Astrocyte (in vitro differentiated cells and primary cell): ENCODE results near the gene MAPK11. TPM values are rescaled to one million over a fixed set of nuclear protein-coding genes. Genes with fewer than 3 reads are reported as not detected.

ENCODE experiments used
- DNase-seq: peaks from one replicate; pipeline ENCODE4 v3.0.0-alpha.2; 2010; ENCODE audit warnings: low read depth
- FAIRE-seq: peaks from 2 replicates; lab custom pipeline; 2011; peaks lifted over from hg19 to GRCh38; lab: Jason Lieb, UNC
- H2AFZ ChIP-seq: 2 replicates; pipeline ENCODE4 v1.6.0; 2012; ENCODE audit warnings: low read depth, low read length, inconsistent platforms
- H3K27ac ChIP-seq: 2 replicates; pipeline ENCODE4 v1.5.1; 2011; ENCODE audit warnings: low read depth, low read length, inconsistent platforms
- H3K27me3 ChIP-seq: 2 replicates; pipeline ENCODE4 v1.6.0; 2011; ENCODE audit warnings: low read length, inconsistent platforms; ENCODE audit not compliant: insufficient read depth
- H3K36me3 ChIP-seq: 2 replicates; pipeline ENCODE4 v1.5.1; 2011; ENCODE audit warnings: low read length, inconsistent platforms; ENCODE audit not compliant: insufficient read depth
- H3K4me1 ChIP-seq: 2 replicates; pipeline ENCODE4 v1.5.1; 2011; ENCODE audit warnings: low read length, inconsistent platforms; ENCODE audit not compliant: insufficient read depth
- H3K4me2 ChIP-seq: 2 replicates; pipeline ENCODE4 v1.6.0; 2012; ENCODE audit warnings: low read length, inconsistent platforms
- H3K4me3 ChIP-seq: 2 replicates; pipeline ENCODE4 v1.5.1; 2011; ENCODE audit warnings: low read depth, mild to moderate bottlenecking, low read length, inconsistent platforms; ENCODE audit not compliant: insufficient read depth
- H3K79me2 ChIP-seq: 2 replicates; pipeline ENCODE4 v1.6.0; 2012; ENCODE audit warnings: mild to moderate bottlenecking, low read length, inconsistent platforms; ENCODE audit not compliant: insufficient read depth
- H3K9ac ChIP-seq: 2 replicates; pipeline ENCODE4 v1.6.0; 2012; ENCODE audit warnings: mild to moderate bottlenecking, low read length, inconsistent platforms
- H3K9me3 ChIP-seq: 2 replicates; pipeline ENCODE4 v1.5.1; 2012; ENCODE audit warnings: low read depth, mild to moderate bottlenecking, low read length, inconsistent platforms; ENCODE audit not compliant: insufficient read depth
- H4K20me1 ChIP-seq: 2 replicates; pipeline ENCODE4 v1.6.0; 2012; ENCODE audit warnings: low read length, inconsistent platforms; ENCODE audit not compliant: insufficient read depth
- H3K27ac Mint-ChIP-seq: one replicate; pipeline ENCODE4 v1.8.0; 2021; ENCODE audit warnings: mild to moderate bottlenecking, mixed read lengths; ENCODE audit not compliant: unreplicated experiment
- H3K27me3 Mint-ChIP-seq: one replicate; pipeline ENCODE4 v1.8.0; 2021; ENCODE audit warnings: low read depth, mixed read lengths; ENCODE audit not compliant: unreplicated experiment
- H3K36me3 Mint-ChIP-seq: one replicate; pipeline ENCODE4 v1.8.0; 2021; ENCODE audit warnings: low read depth, mixed read lengths; ENCODE audit not compliant: unreplicated experiment
- H3K4me1 Mint-ChIP-seq: one replicate; pipeline ENCODE4 v1.8.0; 2021; ENCODE audit warnings: low read depth, mixed read lengths; ENCODE audit not compliant: unreplicated experiment
- H3K4me3 Mint-ChIP-seq: one replicate; pipeline ENCODE4 v1.8.0; 2021; ENCODE audit warnings: mild to moderate bottlenecking, moderate library complexity, mixed read lengths; ENCODE audit not compliant: unreplicated experiment
- H3K9me3 Mint-ChIP-seq: one replicate; pipeline ENCODE4 v1.8.0; 2021; ENCODE audit warnings: mild to moderate bottlenecking, mixed read lengths; ENCODE audit not compliant: unreplicated experiment
- EZH2 ChIP-seq: IDR thresholded peaks from 2 replicates; pipeline ENCODE4 v1.6.1; 2012; ENCODE audit warnings: mild to moderate bottlenecking, low read length, inconsistent platforms; ENCODE audit not compliant: insufficient read depth
- total RNA-seq: library from RNA; stranded (reverse); gene quantifications from 2 replicates; pipeline ENCODE4 v1.2.1, GENCODE V29; 2021
- TF ChIP-seq, protein P1 (sequence below): IDR thresholded peaks from 2 replicates; pipeline ENCODE4 v1.5.1; 2011; ENCODE audit warnings: low read depth, mild to moderate bottlenecking, inconsistent platforms, low read length, moderate library complexity; ENCODE audit not compliant: insufficient read depth

Gene MAPK11
- total RNA-seq, 1 donor from 2014 or later, result 19.6 TPM

DNA sequence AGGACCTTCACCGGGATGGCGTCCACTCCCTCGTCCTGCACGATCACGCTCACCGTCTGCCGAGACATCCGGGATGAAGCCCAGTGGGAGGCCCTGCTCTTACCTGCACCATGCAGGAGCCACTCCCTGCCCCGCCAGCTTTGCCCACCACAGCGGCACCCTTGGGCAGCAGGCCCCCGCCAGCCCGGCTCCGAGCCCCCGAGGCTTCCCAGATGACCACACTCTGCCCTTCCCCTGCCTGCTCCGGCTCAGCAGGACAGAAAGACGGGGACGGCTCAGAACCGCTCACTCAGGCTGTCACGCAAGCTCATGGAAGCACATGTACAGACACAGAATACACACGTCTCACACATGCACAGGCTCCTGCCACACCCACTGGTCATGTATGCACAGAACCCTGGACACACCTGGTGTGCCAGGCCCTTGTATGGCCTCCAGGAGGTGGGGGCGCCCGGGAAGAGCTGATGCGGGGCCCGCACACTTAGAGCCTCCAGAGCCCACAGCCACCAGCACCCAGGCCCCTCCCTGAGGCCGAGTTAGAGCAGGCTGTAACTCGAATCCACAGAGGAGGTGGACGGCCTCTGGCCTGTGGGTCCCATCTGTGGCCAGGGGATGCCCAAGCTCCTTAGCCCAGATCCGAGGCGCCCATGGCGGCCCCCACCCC is 8.9 kb upstream of the MAPK11 start:
- Histone ChIP-seq H2AFZ (no peak overlapping the region), H4K20me1 (peaks cover 41% of the 10 kb centered on the region), H3K36me3 (peaks cover 15% of the 10 kb centered on the region), H3K4me1 (peaks cover 14% of the 10 kb centered on the region), H3K4me2 (no peak overlapping the region), H3K9ac (no peak overlapping the region), H3K4me3 (no peak overlapping the region), H3K79me2 (peaks cover 9% of the 10 kb centered on the region), H3K27me3 (no peaks in the 10 kb centered on the region), H3K27ac (no peak overlapping the region), H3K9me3 (no peaks in the 10 kb centered on the region)
- H3K4me1 Mint-ChIP-seq, result peaks cover 4% of the 10 kb centered on the region
- H3K27me3 Mint-ChIP-seq, result no peaks in the 10 kb centered on the region
- peaks cover 2% of the 10 kb centered on the region for H3K36me3 Mint-ChIP-seq
- no peaks in the 10 kb centered on the region for H3K9me3 Mint-ChIP-seq
- DNase-seq (no peak), FAIRE-seq (no peak)
- no peak overlapping the region for H3K4me3 Mint-ChIP-seq
- TF ChIP-seq, protein P1, sequence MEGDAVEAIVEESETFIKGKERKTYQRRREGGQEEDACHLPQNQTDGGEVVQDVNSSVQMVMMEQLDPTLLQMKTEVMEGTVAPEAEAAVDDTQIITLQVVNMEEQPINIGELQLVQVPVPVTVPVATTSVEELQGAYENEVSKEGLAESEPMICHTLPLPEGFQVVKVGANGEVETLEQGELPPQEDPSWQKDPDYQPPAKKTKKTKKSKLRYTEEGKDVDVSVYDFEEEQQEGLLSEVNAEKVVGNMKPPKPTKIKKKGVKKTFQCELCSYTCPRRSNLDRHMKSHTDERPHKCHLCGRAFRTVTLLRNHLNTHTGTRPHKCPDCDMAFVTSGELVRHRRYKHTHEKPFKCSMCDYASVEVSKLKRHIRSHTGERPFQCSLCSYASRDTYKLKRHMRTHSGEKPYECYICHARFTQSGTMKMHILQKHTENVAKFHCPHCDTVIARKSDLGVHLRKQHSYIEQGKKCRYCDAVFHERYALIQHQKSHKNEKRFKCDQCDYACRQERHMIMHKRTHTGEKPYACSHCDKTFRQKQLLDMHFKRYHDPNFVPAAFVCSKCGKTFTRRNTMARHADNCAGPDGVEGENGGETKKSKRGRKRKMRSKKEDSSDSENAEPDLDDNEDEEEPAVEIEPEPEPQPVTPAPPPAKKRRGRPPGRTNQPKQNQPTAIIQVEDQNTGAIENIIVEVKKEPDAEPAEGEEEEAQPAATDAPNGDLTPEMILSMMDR, result no peak
- TF ChIP-seq EZH2, result no peak
- H3K27ac Mint-ChIP-seq, result peak overlapping the region; percentile 26

DNA sequence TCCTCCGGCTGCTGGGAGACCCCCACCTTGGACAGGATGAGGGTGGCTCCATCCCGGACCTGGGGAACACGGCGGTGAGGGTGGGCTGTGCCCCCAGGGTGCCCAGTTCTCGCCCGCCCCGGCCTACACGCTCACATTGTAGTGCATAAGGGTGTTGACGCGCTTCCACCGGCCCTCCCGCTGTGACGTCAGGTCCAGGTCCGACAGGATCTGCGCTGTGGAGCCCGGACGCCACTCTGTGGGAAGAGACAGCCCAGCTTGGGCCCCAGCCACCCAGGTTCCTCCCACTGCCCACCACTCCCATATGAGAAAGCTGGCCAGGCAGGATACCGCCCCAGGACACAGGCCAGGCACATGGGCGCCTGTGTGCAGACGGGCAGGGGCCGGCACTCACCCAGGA is 8.3 kb upstream of the MAPK11 start:
- H3K27ac ChIP-seq, result no peak overlapping the region
- no peaks in the 10 kb centered on the region for H3K27me3 ChIP-seq
- Mint-ChIP-seq H3K4me3 (no peak overlapping the region), H3K27me3 (no peaks in the 10 kb centered on the region), H3K36me3 (peaks cover 2% of the 10 kb centered on the region), H3K27ac (no peak overlapping the region), H3K9me3 (no peaks in the 10 kb centered on the region), H3K4me1 (peaks cover 8% of the 10 kb centered on the region)
- peaks cover 44% of the 10 kb centered on the region for H4K20me1 ChIP-seq
- no peak overlapping the region for H3K4me2 ChIP-seq
- peaks cover 15% of the 10 kb centered on the region for H3K36me3 ChIP-seq
- no peak overlapping the region for H2AFZ ChIP-seq
- no peaks in the 10 kb centered on the region for H3K9me3 ChIP-seq
- H3K4me3 ChIP-seq, result no peak overlapping the region
- FAIRE-seq (no peak), DNase-seq (no peak)
- no peak overlapping the region for H3K9ac ChIP-seq
- TF ChIP-seq EZH2, result no peak
- TF ChIP-seq, protein P1, result no peak
- peaks cover 9% of the 10 kb centered on the region for H3K79me2 ChIP-seq
- peaks cover 14% of the 10 kb centered on the region for H3K4me1 ChIP-seq

DNA sequence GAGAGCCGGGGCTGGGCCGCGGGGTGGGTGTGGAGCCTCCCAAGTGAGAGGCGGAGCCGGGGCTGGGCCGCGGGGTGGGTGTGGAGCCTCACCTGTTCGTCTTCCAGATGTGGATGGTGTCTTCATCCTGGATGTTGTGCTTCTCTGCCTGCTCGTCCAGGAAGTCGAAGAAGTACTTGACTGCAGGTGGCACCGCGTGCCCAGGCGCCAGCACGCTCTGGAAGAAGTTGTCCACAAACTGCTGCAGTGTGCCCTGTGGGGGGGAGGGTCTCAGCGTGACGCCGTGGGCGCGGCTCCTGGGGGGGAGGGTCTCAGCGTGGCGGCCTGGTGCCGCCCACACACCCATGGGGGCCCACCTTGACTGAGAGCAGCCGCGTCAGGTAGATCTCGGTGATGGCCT is 7.6 kb upstream of the MAPK11 start:
- Mint-ChIP-seq H3K27ac (no peak overlapping the region), H3K36me3 (peaks cover 2% of the 10 kb centered on the region), H3K27me3 (no peaks in the 10 kb centered on the region), H3K9me3 (no peaks in the 10 kb centered on the region), H3K4me3 (no peak overlapping the region), H3K4me1 (peaks cover 10% of the 10 kb centered on the region)
- Histone ChIP-seq H3K4me3 (no peak overlapping the region), H3K4me2 (no peak overlapping the region), H3K9me3 (no peaks in the 10 kb centered on the region), H2AFZ (no peak overlapping the region), H3K27me3 (no peaks in the 10 kb centered on the region), H4K20me1 (peaks cover 47% of the 10 kb centered on the region), H3K27ac (no peak overlapping the region), H3K79me2 (peaks cover 4% of the 10 kb centered on the region), H3K4me1 (peaks cover 10% of the 10 kb centered on the region), H3K36me3 (peaks cover 15% of the 10 kb centered on the region), H3K9ac (no peak overlapping the region)
- no peak for DNase-seq
- no peak for FAIRE-seq
- TF ChIP-seq EZH2, result no peak
- TF ChIP-seq, protein P1, result no peak
